ENCODE measurements around the gene ARHGAP22. TPM values are rescaled to one million over a fixed set of nuclear protein-coding genes. Genes with fewer than 3 reads are reported as not detected.

The ARHGAP22 gene
- total and polyA plus RNA-seq, 2 experiments from 2014 or later: 4.8 to 10.7 TPM

DNA sequence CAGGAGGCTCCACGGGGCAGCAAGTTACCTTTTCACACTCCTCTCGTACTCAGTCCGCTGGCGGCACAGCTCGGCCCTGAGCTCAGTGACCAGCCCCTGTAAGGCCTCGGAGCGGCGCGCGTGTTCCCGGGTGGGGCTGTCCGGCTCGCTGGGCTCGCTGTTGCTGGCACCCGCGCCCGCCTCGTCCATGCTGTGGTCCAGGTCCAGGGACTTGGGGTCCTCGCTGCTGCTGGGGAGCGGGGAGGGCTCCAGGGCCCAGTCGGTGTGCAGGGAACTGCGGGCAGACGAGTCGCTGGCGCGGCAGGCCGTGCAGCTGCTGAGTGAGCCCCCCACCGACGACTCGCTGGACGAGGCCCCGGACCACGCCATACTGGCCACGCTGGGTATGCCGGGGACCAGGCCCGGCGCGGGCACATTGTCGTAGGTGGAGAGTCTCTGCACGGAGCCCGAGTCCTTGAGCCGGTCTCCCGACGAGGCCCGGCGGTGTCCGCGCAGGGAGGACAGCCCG, 154.6 kb downstream of the ARHGAP22 start:
- Histone ChIP-seq H3K36me3 (ENCODE audit: insufficient read depth) (no peaks in the 10 kb centered on the region), H3K27me3 (ENCODE audit: insufficient read depth) (no peaks in the 10 kb centered on the region), H3K79me2 (replicated peaks; ENCODE audit: insufficient read depth) (no peaks in the 10 kb centered on the region), H3F3A (replicated peaks; ENCODE audit: low read depth) (no peaks in the 10 kb centered on the region), H3K4me2 (no peak overlapping the region), H3K9me2 (ENCODE audit: insufficient read depth) (no peaks in the 10 kb centered on the region), H4K20me1 (replicated peaks; ENCODE audit: insufficient read depth) (no peaks in the 10 kb centered on the region), H3K27ac (ENCODE audit: low read depth) (no peak overlapping the region), H2AFZ (no peak overlapping the region), H3K4me3 (no peak overlapping the region), H3K4me1 (ENCODE audit: insufficient read depth) (no peaks in the 10 kb centered on the region)
- H3K4me1 Mint-ChIP-seq: peaks cover 11% of the 10 kb centered on the region
- peaks cover 7% of the 10 kb centered on the region; the same call in 2 of the 3 replicates for H3K36me3 Mint-ChIP-seq (ENCODE audit: low read depth)
- no peak for ATAC-seq
- peaks cover 11% of the 10 kb centered on the region for H3K27me3 Mint-ChIP-seq (ENCODE audit: insufficient read depth, low read depth, poor library complexity)
- DNase-seq (ENCODE audit: low spot score): no peak
- H3K4me3 Mint-ChIP-seq: no peak overlapping the region
- TF ChIP-seq NANOG (IDR thresholded peaks at IDR 0.05; ENCODE audit: borderline replicate concordance) (no peak), EZH2phosphoT487 (IDR thresholded peaks at IDR 0.05; ENCODE audit: unreplicated experiment) (no peak), CREB1 (CRISPR knock-in tag; IDR thresholded peaks at IDR 0.05; ENCODE audit: low read depth) (no peak), JUNB (IDR thresholded peaks at IDR 0.05; ENCODE audit: unreplicated experiment) (no peak), ZNF114 (CRISPR knock-in tag; IDR thresholded peaks at IDR 0.05) (no peak), STAT1 (IDR thresholded peaks at IDR 0.05; ENCODE audit: unreplicated experiment) (no peak), POLR2AphosphoS5 (IDR thresholded peaks at IDR 0.05; ENCODE audit: low read depth) (no peak), CTCF (conservative IDR thresholded peaks at IDR 0.05; ENCODE audit: low read depth in 2 of 2) (no peak), EZH2 (IDR thresholded peaks at IDR 0.05; ENCODE audit: low read depth, unreplicated experiment) (no peak), ZNF331 (CRISPR knock-in tag; IDR thresholded peaks at IDR 0.05; ENCODE audit: low read depth) (no peak)
- TF ChIP-seq, protein P1, sequence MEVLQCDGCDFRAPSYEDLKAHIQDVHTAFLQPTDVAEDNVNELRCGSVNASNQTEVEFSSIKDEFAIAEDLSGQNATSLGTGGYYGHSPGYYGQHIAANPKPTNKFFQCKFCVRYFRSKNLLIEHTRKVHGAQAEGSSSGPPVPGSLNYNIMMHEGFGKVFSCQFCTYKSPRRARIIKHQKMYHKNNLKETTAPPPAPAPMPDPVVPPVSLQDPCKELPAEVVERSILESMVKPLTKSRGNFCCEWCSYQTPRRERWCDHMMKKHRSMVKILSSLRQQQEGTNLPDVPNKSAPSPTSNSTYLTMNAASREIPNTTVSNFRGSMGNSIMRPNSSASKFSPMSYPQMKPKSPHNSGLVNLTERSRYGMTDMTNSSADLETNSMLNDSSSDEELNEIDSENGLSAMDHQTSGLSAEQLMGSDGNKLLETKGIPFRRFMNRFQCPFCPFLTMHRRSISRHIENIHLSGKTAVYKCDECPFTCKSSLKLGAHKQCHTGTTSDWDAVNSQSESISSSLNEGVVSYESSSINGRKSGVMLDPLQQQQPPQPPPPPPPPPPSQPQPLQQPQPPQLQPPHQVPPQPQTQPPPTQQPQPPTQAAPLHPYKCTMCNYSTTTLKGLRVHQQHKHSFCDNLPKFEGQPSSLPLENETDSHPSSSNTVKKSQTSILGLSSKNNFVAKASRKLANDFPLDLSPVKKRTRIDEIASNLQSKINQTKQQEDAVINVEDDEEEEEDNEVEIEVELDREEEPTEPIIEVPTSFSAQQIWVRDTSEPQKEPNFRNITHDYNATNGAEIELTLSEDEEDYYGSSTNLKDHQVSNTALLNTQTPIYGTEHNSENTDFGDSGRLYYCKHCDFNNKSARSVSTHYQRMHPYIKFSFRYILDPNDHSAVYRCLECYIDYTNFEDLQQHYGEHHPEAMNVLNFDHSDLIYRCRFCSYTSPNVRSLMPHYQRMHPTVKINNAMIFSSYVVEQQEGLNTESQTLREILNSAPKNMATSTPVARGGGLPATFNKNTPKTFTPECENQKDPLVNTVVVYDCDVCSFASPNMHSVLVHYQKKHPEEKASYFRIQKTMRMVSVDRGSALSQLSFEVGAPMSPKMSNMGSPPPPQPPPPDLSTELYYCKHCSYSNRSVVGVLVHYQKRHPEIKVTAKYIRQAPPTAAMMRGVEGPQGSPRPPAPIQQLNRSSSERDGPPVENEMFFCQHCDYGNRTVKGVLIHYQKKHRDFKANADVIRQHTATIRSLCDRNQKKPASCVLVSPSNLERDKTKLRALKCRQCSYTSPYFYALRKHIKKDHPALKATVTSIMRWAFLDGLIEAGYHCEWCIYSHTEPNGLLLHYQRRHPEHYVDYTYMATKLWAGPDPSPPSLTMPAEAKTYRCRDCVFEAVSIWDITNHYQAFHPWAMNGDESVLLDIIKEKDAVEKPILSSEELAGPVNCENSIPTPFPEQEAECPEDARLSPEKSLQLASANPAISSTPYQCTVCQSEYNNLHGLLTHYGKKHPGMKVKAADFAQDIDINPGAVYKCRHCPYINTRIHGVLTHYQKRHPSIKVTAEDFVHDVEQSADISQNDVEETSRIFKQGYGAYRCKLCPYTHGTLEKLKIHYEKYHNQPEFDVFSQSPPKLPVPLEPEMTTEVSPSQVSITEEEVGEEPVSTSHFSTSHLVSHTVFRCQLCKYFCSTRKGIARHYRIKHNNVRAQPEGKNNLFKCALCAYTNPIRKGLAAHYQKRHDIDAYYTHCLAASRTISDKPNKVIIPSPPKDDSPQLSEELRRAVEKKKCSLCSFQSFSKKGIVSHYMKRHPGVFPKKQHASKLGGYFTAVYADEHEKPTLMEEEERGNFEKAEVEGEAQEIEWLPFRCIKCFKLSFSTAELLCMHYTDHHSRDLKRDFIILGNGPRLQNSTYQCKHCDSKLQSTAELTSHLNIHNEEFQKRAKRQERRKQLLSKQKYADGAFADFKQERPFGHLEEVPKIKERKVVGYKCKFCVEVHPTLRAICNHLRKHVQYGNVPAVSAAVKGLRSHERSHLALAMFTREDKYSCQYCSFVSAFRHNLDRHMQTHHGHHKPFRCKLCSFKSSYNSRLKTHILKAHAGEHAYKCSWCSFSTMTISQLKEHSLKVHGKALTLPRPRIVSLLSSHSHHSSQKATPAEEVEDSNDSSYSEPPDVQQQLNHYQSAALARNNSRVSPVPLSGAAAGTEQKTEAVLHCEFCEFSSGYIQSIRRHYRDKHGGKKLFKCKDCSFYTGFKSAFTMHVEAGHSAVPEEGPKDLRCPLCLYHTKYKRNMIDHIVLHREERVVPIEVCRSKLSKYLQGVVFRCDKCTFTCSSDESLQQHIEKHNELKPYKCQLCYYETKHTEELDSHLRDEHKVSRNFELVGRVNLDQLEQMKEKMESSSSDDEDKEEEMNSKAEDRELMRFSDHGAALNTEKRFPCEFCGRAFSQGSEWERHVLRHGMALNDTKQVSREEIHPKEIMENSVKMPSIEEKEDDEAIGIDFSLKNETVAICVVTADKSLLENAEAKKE (CRISPR knock-in tag; IDR thresholded peaks at IDR 0.05): no peak
- TF ChIP-seq, protein P2, sequence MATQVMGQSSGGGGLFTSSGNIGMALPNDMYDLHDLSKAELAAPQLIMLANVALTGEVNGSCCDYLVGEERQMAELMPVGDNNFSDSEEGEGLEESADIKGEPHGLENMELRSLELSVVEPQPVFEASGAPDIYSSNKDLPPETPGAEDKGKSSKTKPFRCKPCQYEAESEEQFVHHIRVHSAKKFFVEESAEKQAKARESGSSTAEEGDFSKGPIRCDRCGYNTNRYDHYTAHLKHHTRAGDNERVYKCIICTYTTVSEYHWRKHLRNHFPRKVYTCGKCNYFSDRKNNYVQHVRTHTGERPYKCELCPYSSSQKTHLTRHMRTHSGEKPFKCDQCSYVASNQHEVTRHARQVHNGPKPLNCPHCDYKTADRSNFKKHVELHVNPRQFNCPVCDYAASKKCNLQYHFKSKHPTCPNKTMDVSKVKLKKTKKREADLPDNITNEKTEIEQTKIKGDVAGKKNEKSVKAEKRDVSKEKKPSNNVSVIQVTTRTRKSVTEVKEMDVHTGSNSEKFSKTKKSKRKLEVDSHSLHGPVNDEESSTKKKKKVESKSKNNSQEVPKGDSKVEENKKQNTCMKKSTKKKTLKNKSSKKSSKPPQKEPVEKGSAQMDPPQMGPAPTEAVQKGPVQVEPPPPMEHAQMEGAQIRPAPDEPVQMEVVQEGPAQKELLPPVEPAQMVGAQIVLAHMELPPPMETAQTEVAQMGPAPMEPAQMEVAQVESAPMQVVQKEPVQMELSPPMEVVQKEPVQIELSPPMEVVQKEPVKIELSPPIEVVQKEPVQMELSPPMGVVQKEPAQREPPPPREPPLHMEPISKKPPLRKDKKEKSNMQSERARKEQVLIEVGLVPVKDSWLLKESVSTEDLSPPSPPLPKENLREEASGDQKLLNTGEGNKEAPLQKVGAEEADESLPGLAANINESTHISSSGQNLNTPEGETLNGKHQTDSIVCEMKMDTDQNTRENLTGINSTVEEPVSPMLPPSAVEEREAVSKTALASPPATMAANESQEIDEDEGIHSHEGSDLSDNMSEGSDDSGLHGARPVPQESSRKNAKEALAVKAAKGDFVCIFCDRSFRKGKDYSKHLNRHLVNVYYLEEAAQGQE (IDR thresholded peaks at IDR 0.05; ENCODE audit: unreplicated experiment): no peak
- TF ChIP-seq, protein P3, sequence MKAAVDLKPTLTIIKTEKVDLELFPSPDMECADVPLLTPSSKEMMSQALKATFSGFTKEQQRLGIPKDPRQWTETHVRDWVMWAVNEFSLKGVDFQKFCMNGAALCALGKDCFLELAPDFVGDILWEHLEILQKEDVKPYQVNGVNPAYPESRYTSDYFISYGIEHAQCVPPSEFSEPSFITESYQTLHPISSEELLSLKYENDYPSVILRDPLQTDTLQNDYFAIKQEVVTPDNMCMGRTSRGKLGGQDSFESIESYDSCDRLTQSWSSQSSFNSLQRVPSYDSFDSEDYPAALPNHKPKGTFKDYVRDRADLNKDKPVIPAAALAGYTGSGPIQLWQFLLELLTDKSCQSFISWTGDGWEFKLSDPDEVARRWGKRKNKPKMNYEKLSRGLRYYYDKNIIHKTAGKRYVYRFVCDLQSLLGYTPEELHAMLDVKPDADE (IDR thresholded peaks at IDR 0.05): no peak
- H3K27ac Mint-ChIP-seq: no peak overlapping the region
- H3K9me3 Mint-ChIP-seq: no peaks in the 10 kb centered on the region

All from GM23338 (cell line).